GM13977 (cell line): ENCODE data around the gene SEC23A.
"Not testable (repeated sequence)": the region's sequence is repeated elsewhere in the genome, so short reads cannot be mapped to it uniquely, and the experiment has no call there.

ENCODE experiments used
- DNase-seq: peaks from one replicate; pipeline ENCODE4 v3.0.0; 2012; ENCODE audit warnings: low spot score
- in situ Hi-C: fragments of 300-500 bp; cut with MboI; formaldehyde crosslinking; loops from one replicate; pipeline ENCODE4 v1.12.0; 2022; ENCODE audit warnings: low sequenced_read_pairs, low pct_unique_long_range_greater_than_20kb, mixed read lengths, inconsistent platforms; ENCODE audit not compliant: unreplicated experiment
- TF ChIP-seq, protein P1 (sequence below): IDR thresholded peaks from 2 replicates; pipeline ENCODE4 v1.5.1; 2012; ENCODE audit warnings: mild to moderate bottlenecking, control low read depth; ENCODE audit not compliant: insufficient read depth; ENCODE audit errors: extremely low read depth, missing control alignments

The SEC23A gene

GRCh38 chr14:39122330-39123138 lies 19.5 kb upstream of the SEC23A start:
- TF ChIP-seq, protein P1, sequence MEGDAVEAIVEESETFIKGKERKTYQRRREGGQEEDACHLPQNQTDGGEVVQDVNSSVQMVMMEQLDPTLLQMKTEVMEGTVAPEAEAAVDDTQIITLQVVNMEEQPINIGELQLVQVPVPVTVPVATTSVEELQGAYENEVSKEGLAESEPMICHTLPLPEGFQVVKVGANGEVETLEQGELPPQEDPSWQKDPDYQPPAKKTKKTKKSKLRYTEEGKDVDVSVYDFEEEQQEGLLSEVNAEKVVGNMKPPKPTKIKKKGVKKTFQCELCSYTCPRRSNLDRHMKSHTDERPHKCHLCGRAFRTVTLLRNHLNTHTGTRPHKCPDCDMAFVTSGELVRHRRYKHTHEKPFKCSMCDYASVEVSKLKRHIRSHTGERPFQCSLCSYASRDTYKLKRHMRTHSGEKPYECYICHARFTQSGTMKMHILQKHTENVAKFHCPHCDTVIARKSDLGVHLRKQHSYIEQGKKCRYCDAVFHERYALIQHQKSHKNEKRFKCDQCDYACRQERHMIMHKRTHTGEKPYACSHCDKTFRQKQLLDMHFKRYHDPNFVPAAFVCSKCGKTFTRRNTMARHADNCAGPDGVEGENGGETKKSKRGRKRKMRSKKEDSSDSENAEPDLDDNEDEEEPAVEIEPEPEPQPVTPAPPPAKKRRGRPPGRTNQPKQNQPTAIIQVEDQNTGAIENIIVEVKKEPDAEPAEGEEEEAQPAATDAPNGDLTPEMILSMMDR: no peak
- in situ Hi-C loops: no loop called here
- DNase-seq: no peak

DNA sequence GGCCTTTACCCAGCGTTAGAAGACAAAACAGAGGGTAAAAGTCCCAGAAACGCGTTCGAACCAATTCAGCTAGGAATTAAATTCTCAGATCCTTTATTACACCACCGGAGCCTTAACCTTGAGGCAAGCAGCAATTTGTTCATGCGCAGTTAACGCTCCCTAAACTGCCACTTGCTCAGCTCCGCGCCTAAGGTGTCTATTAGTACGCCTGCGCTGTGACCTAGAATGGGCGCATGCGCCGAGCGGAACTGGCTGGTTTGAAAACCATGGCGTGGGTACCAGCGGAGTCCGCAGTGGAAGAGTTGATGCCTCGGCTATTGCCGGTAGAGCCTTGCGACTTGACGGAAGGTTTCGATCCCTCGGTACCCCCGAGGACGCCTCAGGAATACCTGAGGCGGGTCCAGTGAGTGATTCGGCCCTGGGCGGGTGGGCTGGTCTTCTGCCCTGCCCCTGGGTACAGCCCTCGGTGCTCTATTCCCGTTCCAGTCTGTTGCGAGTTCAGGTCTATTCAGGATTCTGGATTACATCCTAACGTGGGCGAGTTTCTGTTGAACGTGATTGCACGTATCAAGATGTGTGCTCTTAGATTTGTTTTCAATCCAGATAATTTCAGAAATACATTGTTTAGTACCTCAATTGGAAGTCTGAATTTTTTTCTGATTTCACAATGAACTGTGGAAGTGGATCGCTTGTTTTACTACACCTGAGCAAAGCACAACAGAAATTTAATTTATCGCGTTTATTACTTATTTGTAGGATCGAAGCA lies 11.2 kb upstream of the SEC23A start, which contains the start of gene GEMIN2:
Gene GEMIN2, plus strand, starts transcription at position 251 of the 766 bp plus-strand sequence. Its CDS starts 16 bp downstream, at position 267.
- in situ Hi-C loops: no loop called here
- TF ChIP-seq, protein P1: no peak
- DNase-seq: peak; percentile 91

- in situ Hi-C loops: no loop called here
- TF ChIP-seq, protein P1: no peak
- DNase-seq: no peak
These were observed 10.6 kb upstream of the SEC23A start for GRCh38 chr14:39113685-39114072.

DNA sequence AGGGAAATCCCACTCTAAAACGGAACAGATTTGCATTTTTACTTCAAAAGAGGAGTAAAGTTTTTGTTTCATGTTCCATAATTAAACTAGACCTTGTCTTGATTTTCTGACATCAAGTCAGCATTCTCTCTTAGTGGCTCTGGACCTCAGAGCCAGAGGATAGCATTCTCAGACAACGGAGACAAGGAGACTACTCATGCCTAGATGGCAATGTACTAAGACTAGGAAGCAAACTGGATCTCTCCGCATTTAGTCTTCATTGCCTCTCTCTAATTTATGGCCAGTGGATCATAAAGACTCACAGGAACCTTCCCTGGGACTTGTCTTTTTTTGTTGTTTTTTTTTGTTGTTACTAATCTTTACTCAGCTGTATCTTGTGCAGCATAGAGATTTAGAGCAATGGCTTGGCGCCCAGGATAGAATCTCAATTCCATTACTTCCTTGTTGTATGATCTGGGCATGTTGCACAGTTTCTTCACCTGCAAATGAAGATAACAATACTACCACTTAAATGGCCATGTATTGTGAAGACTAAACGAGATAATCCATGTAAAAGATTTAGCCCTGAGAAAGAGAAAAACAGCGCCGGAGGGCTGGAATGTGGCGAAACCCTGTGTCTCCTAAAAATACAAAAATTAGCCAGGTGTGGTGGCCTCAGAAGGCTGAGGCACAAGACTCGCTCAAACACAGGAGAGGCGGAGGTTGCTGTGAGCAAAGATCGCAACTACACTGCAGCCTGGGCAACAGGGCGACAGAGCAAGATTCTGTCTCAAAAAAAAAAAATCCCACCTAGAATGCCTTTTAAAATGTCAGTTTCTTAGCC lies 7.1 kb upstream of the SEC23A start:
- in situ Hi-C loops: no loop called here
- TF ChIP-seq, protein P1: no peak
- peak; percentile 31 for DNase-seq

- TF ChIP-seq, protein P1: no peak
- no peak for DNase-seq
- in situ Hi-C loops: no loop called here
These were observed 5.8 kb upstream of the SEC23A start for GRCh38 chr14:39108791-39109190.

- TF ChIP-seq, protein P1: peak; percentile 46
- in situ Hi-C loops: no loop called here
- peak; percentile 59 for DNase-seq
These were observed 4.6 kb upstream of the SEC23A start for GRCh38 chr14:39107591-39107996.

DNA sequence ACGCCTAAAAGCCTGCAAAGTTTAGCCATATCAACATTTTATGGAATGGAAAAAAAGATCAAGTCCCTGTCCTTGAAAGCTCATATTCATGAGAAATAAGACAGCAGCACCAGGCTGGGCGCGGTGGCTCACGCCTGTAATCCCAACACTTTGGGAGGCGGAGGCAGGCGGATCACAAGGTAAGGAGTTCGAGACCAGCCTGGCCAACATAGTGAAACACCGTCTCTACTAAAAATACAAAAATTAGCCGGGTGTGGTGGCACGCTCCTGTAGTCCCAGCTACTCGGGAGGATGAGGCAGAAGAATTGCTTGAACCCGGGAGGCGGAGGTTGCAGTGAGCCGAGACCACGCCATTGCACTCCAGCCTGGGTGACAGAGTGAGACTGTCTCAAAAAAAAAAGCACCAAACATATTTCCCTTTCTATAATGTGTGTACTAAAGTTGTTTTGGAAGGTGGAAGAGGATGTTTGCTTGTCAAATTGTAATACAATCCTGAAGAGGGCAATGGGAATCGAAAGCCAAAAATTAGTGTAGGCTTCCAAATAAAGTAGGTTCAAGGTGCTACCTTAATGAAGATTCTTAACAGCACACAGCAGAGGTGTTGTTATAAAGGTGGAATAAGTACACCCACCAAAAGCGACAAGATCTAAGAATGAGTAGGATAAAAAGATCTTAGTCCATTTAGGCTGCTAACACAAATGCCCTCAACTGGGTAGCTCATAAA lies 1.2 kb upstream of the SEC23A start:
- in situ Hi-C loops, DNase-seq: not testable (repeated sequence)
